Measurements from ENCODE around the gene SNX7. TPM values are rescaled to one million over a fixed set of nuclear protein-coding genes. Genes with fewer than 3 reads are reported as not detected.

Gene SNX7
- total RNA-seq, 3 donors from 2014 or later = 22.6 to 31.5 (median 24.0) TPM

GRCh38 chr1:98709906-98710305 lies 48.4 kb downstream of the SNX7 start:
- Histone ChIP-seq H3K4me1 (no peaks in the 10 kb centered on the region), H3K27me3 (no peaks in the 10 kb centered on the region), H3K27ac (no peak overlapping the region), H3K36me3 (no peaks in the 10 kb centered on the region), H3K4me3 (no peak overlapping the region), H3K9me3 (peaks cover 0 to 7% of the 10 kb centered on the region in 2 donors)
- intact Hi-C loops (cut with DNase I; ENCODE audit: low total_unique reads) = no loop called here
- no peak for DNase-seq (ENCODE audit: low spot score in 2 of 2)
- TF ChIP-seq POLR2AphosphoS5 (IDR thresholded peaks at IDR 0.05) (no peak), POLR2A (IDR thresholded peaks at IDR 0.05) (no peak)
- TF ChIP-seq, protein P1, sequence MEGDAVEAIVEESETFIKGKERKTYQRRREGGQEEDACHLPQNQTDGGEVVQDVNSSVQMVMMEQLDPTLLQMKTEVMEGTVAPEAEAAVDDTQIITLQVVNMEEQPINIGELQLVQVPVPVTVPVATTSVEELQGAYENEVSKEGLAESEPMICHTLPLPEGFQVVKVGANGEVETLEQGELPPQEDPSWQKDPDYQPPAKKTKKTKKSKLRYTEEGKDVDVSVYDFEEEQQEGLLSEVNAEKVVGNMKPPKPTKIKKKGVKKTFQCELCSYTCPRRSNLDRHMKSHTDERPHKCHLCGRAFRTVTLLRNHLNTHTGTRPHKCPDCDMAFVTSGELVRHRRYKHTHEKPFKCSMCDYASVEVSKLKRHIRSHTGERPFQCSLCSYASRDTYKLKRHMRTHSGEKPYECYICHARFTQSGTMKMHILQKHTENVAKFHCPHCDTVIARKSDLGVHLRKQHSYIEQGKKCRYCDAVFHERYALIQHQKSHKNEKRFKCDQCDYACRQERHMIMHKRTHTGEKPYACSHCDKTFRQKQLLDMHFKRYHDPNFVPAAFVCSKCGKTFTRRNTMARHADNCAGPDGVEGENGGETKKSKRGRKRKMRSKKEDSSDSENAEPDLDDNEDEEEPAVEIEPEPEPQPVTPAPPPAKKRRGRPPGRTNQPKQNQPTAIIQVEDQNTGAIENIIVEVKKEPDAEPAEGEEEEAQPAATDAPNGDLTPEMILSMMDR (IDR thresholded peaks at IDR 0.05) = no peak

DNA sequence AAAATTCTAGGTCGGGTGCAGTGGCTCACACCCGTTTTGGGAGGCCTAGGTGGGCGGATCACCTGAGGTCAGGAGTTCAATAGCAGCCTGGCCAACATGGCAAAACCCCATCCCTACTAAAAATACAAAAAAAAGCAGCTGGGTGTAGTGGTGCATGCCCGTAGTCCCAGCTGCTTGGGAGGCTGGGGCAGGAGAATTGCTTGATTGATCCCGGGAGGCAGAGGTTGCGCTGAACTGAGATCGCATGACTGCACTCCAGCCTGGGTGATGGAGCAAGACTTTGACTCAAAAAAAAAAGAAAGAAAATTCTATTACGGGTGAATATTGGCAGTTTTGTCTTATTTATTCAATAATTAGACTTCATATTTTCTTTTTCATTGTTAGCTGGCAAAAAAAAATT lies 62.1 kb downstream of the SNX7 start:
- DNase-seq (ENCODE audit: low spot score in 2 of 2) = no peak
- no peaks in the 10 kb centered on the region for H3K9me3 ChIP-seq
- no peaks in the 10 kb centered on the region for H3K36me3 ChIP-seq
- TF ChIP-seq, protein P1 (IDR thresholded peaks at IDR 0.05) = no peak
- TF ChIP-seq POLR2A (IDR thresholded peaks at IDR 0.05) (no peak), POLR2AphosphoS5 (IDR thresholded peaks at IDR 0.05) (no peak)
- no peaks in the 10 kb centered on the region for H3K4me1 ChIP-seq
- H3K27me3 ChIP-seq = no peaks in the 10 kb centered on the region
- no peak overlapping the region for H3K27ac ChIP-seq
- intact Hi-C loops (cut with DNase I; ENCODE audit: low total_unique reads) = no loop called here
- no peak overlapping the region for H3K4me3 ChIP-seq

GRCh38 chr1:98732985-98733781 lies 71.7 kb downstream of the SNX7 start:
- no peak for DNase-seq (ENCODE audit: low spot score in 2 of 2)
- Histone ChIP-seq H3K36me3 (no peaks in the 10 kb centered on the region), H3K4me3 (no peak overlapping the region), H3K4me1 (no peaks in the 10 kb centered on the region), H3K27ac (no peak overlapping the region), H3K9me3 (no peaks in the 10 kb centered on the region), H3K27me3 (no peaks in the 10 kb centered on the region)
- intact Hi-C loops (cut with DNase I; ENCODE audit: low total_unique reads) = no loop called here
- no peak for TF ChIP-seq POLR2AphosphoS5 (IDR thresholded peaks at IDR 0.05)
- TF ChIP-seq, protein P1 (IDR thresholded peaks at IDR 0.05) = no peak
- no peak for TF ChIP-seq POLR2A (IDR thresholded peaks at IDR 0.05)

DNA sequence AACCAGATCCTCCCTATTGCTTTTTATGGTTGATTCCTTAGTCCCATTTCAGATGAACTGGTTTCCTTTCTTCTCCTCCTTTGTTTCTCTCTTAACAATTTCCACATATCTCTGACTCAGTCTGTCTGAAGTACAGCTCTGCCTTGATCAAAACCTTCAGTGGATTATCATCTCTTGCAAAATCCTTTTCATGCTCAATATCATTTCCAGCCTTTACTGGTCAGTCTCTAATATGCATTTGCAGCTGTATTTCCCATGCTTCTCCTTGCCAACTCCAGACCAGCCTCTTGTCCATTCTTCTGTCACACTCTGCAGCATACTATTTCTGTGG lies 72.2 kb downstream of the SNX7 start:
- TF ChIP-seq, protein P1 (IDR thresholded peaks at IDR 0.05) = no peak
- TF ChIP-seq POLR2A (IDR thresholded peaks at IDR 0.05) (no peak), POLR2AphosphoS5 (IDR thresholded peaks at IDR 0.05) (no peak)
- H3K27ac ChIP-seq = no peak overlapping the region
- no peaks in the 10 kb centered on the region for H3K4me1 ChIP-seq
- no peak for DNase-seq (ENCODE audit: low spot score in 2 of 2)
- intact Hi-C loops (cut with DNase I; ENCODE audit: low total_unique reads) = no loop called here
- H3K9me3 ChIP-seq = no peaks in the 10 kb centered on the region
- H3K27me3 ChIP-seq = no peaks in the 10 kb centered on the region
- H3K36me3 ChIP-seq = no peaks in the 10 kb centered on the region
- no peak overlapping the region for H3K4me3 ChIP-seq

GRCh38 chr1:98735756-98736155 lies 74.2 kb downstream of the SNX7 start:
- Histone ChIP-seq H3K36me3 (peaks cover 4% of the 10 kb centered on the region), H3K27me3 (no peaks in the 10 kb centered on the region), H3K9me3 (no peaks in the 10 kb centered on the region), H3K27ac (no peak overlapping the region), H3K4me1 (no peaks in the 10 kb centered on the region), H3K4me3 (no peak overlapping the region)
- TF ChIP-seq POLR2AphosphoS5 (IDR thresholded peaks at IDR 0.05) = no peak
- TF ChIP-seq, protein P1 (IDR thresholded peaks at IDR 0.05) = no peak
- TF ChIP-seq POLR2A (IDR thresholded peaks at IDR 0.05) = no peak
- no peak for DNase-seq (ENCODE audit: low spot score in 2 of 2)
- intact Hi-C loops (cut with DNase I; ENCODE audit: low total_unique reads) = no loop called here

All from breast epithelium (tissue), 4 donors.